CD4-positive, CD25-positive, alpha-beta regulatory T cell (primary cell): ENCODE data around the gene TGFBRAP1. TPM values are rescaled to one million over a fixed set of nuclear protein-coding genes. Genes with fewer than 3 reads are reported as not detected.

Experiments used
- ATAC-seq, 2 donors: fragments of 150-1000 bp; cut with Tn5 transposase; one replicate each; pipeline ENCODE4 v1.10.0; 2021; ENCODE audit warnings: low read depth in 2 of 2, moderate number of reproducible peaks in 2 of 2, moderate library complexity in 1 of 2
- DNase-seq, 3 donors: peaks; one replicate each; pipeline versions ENCODE4 v3.0.0 to v3.0.0-alpha.2; 2012 to 2022; ENCODE audit warnings: mixed read lengths in 1 of 3
- H3K27ac ChIP-seq: one replicate; pipeline ENCODE4 v1.7.0; 2013; ENCODE audit warnings: mild to moderate bottlenecking, low read length; ENCODE audit not compliant: insufficient read depth, poor library complexity, severe bottlenecking
- H3K27me3 ChIP-seq: one replicate; pipeline ENCODE4 v1.7.0; 2013; ENCODE audit warnings: low read length; ENCODE audit not compliant: control insufficient read depth, insufficient read depth
- H3K36me3 ChIP-seq: one replicate; pipeline ENCODE4 v1.7.0; 2013; ENCODE audit warnings: mild to moderate bottlenecking, low read length, moderate library complexity; ENCODE audit not compliant: control insufficient read depth, insufficient read depth
- H3K4me1 ChIP-seq: 2 replicates; pipeline ENCODE4 v1.7.0; 2013; ENCODE audit warnings: mild to moderate bottlenecking, low read length; ENCODE audit not compliant: insufficient read depth, control insufficient read depth, poor library complexity, severe bottlenecking
- H3K4me3 ChIP-seq: one replicate; pipeline ENCODE4 v1.7.0; 2013; ENCODE audit warnings: low read depth, mild to moderate bottlenecking, low read length, moderate library complexity
- H3K9me3 ChIP-seq, 2 experiments: 1 replicate in 1 of 2; 2 replicates in 1 of 2; pipeline ENCODE4 v1.7.0; 2013; ENCODE audit warnings: low read length in 2 of 2, mild to moderate bottlenecking in 1 of 2, moderate library complexity in 1 of 2; ENCODE audit not compliant: control insufficient read depth in 2 of 2
- H3K27ac Mint-ChIP-seq, 3 donors: one replicate each; pipeline ENCODE4 v1.8.0; 2020 to 2022; ENCODE audit warnings: mild to moderate bottlenecking in 3 of 3, mixed read lengths in 3 of 3, moderate library complexity in 2 of 3
- H3K27me3 Mint-ChIP-seq: one replicate; pipeline ENCODE4 v1.8.0; 2022; ENCODE audit warnings: mild to moderate bottlenecking, mixed read lengths
- H3K36me3 Mint-ChIP-seq: one replicate; pipeline ENCODE4 v1.8.0; 2020; ENCODE audit warnings: mixed read lengths
- H3K4me1 Mint-ChIP-seq, 4 donors: one replicate each; pipeline ENCODE4 v1.8.0; 2020 to 2022; ENCODE audit warnings: mixed read lengths in 4 of 4, mild to moderate bottlenecking in 1 of 4
- H3K4me3 Mint-ChIP-seq, 4 donors: one replicate each; pipeline ENCODE4 v1.8.0; 2020 to 2022; ENCODE audit warnings: mild to moderate bottlenecking in 4 of 4, mixed read lengths in 4 of 4, moderate library complexity in 3 of 4
- H3K9me3 Mint-ChIP-seq, 7 donors: one replicate each; pipeline ENCODE4 v1.8.0; 2020 to 2022; ENCODE audit warnings: mixed read lengths in 7 of 7, mild to moderate bottlenecking in 3 of 7, moderate library complexity in 2 of 7
- polyA plus RNA-seq, 4 donors: library from polyadenylated mRNA; unstranded; fragments of 300-500 nt; fragmentation: Illumina TruSeq; gene quantifications; one replicate each; pipeline ENCODE4 v1.2.3, GENCODE V29; 2021
- total RNA-seq: library from RNA; stranded (reverse); gene quantifications from one replicate; pipeline ENCODE4 v1.2.3, GENCODE V29; 2022

Gene TGFBRAP1
- total and polyA plus RNA-seq, 5 donors from 2014 or later = 13.9 to 21.0 (median 18.7) TPM

- DNase-seq = no peak
- no peaks in the 10 kb centered on the region for H3K9me3 Mint-ChIP-seq
- Histone ChIP-seq H3K9me3 (no peaks in the 10 kb centered on the region), H3K4me1 (peaks cover 20% of the 10 kb centered on the region), H3K27ac (no peak overlapping the region), H3K36me3 (no peaks in the 10 kb centered on the region), H3K27me3 (no peaks in the 10 kb centered on the region), H3K4me3 (no peak overlapping the region)
- peaks cover 4% of the 10 kb centered on the region for H3K27me3 Mint-ChIP-seq
- H3K27ac Mint-ChIP-seq = no peak overlapping the region
- peaks cover 4 to 26% (median 8%) of the 10 kb centered on the region in 4 donors for H3K4me1 Mint-ChIP-seq
- ATAC-seq = no peak
- no peaks in the 10 kb centered on the region for H3K36me3 Mint-ChIP-seq
- H3K4me3 Mint-ChIP-seq = no peak overlapping the region
Observed at GRCh38 chr2:105375001-105375561, 45.5 kb upstream of the TGFBRAP1 start.

- Mint-ChIP-seq H3K36me3 (no peaks in the 10 kb centered on the region), H3K27ac (peak overlapping the region; percentile 71 to 96 (median 92)), H3K27me3 (no peaks in the 10 kb centered on the region), H3K4me1 (peaks cover 8 to 32% (median 14%) of the 10 kb centered on the region in 4 donors), H3K4me3 (peak overlapping the region in 3 of 4 donors; percentile 20 to 82 (median 64)), H3K9me3 (no peaks in the 10 kb centered on the region)
- DNase-seq = peak in 2 of 3 donors; percentile 33 to 78
- no peaks in the 10 kb centered on the region for H3K36me3 ChIP-seq
- no peaks in the 10 kb centered on the region for H3K9me3 ChIP-seq
- peaks cover 22% of the 10 kb centered on the region for H3K4me1 ChIP-seq
- peak overlapping the region; percentile 42 for H3K4me3 ChIP-seq
- no peak overlapping the region for H3K27ac ChIP-seq
- ATAC-seq = peak; percentile 40 to 63
- no peaks in the 10 kb centered on the region for H3K27me3 ChIP-seq
Observed at GRCh38 chr2:105373895-105374401, 44.4 kb upstream of the TGFBRAP1 start.

GRCh38 chr2:105373344-105373781 lies 43.8 kb upstream of the TGFBRAP1 start:
- no peaks in the 10 kb centered on the region for H3K36me3 Mint-ChIP-seq
- no peaks in the 10 kb centered on the region for H3K9me3 ChIP-seq
- H3K4me1 ChIP-seq = peaks cover 22% of the 10 kb centered on the region
- peak overlapping the region in 2 of 4 donors; percentile 20 to 64 for H3K4me3 Mint-ChIP-seq
- no peak overlapping the region for H3K27ac ChIP-seq
- H3K27ac Mint-ChIP-seq = peak overlapping the region in 1 of 3 donors; percentile 22
- no peaks in the 10 kb centered on the region for H3K27me3 ChIP-seq
- H3K27me3 Mint-ChIP-seq = no peaks in the 10 kb centered on the region
- peaks cover 8 to 32% (median 14%) of the 10 kb centered on the region in 4 donors for H3K4me1 Mint-ChIP-seq
- no peaks in the 10 kb centered on the region for H3K36me3 ChIP-seq
- DNase-seq (no peak), ATAC-seq (no peak)
- no peaks in the 10 kb centered on the region for H3K9me3 Mint-ChIP-seq
- H3K4me3 ChIP-seq = peak overlapping the region; percentile 2

GRCh38 chr2:105371810-105372209 lies 42.3 kb upstream of the TGFBRAP1 start:
- Histone ChIP-seq H3K9me3 (no peaks in the 10 kb centered on the region), H3K36me3 (no peaks in the 10 kb centered on the region), H3K27ac (no peak overlapping the region), H3K27me3 (no peaks in the 10 kb centered on the region), H3K4me1 (peaks cover 22% of the 10 kb centered on the region), H3K4me3 (no peak overlapping the region)
- no peak overlapping the region for H3K4me3 Mint-ChIP-seq
- no peaks in the 10 kb centered on the region for H3K9me3 Mint-ChIP-seq
- no peaks in the 10 kb centered on the region for H3K36me3 Mint-ChIP-seq
- no peaks in the 10 kb centered on the region for H3K27me3 Mint-ChIP-seq
- DNase-seq (no peak), ATAC-seq (no peak)
- peaks cover 8 to 32% (median 14%) of the 10 kb centered on the region in 4 donors for H3K4me1 Mint-ChIP-seq
- no peak overlapping the region for H3K27ac Mint-ChIP-seq

- Mint-ChIP-seq H3K4me1 (peaks cover 8 to 32% (median 14%) of the 10 kb centered on the region in 4 donors), H3K9me3 (no peaks in the 10 kb centered on the region), H3K4me3 (no peak overlapping the region), H3K36me3 (no peaks in the 10 kb centered on the region), H3K27ac (no peak overlapping the region), H3K27me3 (no peaks in the 10 kb centered on the region)
- Histone ChIP-seq H3K4me1 (peaks cover 22% of the 10 kb centered on the region), H3K4me3 (no peak overlapping the region), H3K27me3 (no peaks in the 10 kb centered on the region), H3K36me3 (no peaks in the 10 kb centered on the region), H3K27ac (no peak overlapping the region), H3K9me3 (no peaks in the 10 kb centered on the region)
- ATAC-seq (no peak), DNase-seq (no peak)
Observed at GRCh38 chr2:105371156-105371555, 41.6 kb upstream of the TGFBRAP1 start.

- ATAC-seq = peak; percentile 93 to 96
- H3K9me3 ChIP-seq = no peaks in the 10 kb centered on the region
- peak overlapping the region in 2 of 3 donors; percentile 65 to 87 for H3K27ac Mint-ChIP-seq
- no peaks in the 10 kb centered on the region for H3K36me3 ChIP-seq
- H3K4me3 ChIP-seq = peak overlapping the region; percentile 19
- H3K4me1 ChIP-seq = peaks cover 22% of the 10 kb centered on the region
- H3K4me3 Mint-ChIP-seq = peak overlapping the region in 3 of 4 donors; percentile 7 to 42 (median 18)
- peaks cover 8 to 32% (median 14%) of the 10 kb centered on the region in 4 donors for H3K4me1 Mint-ChIP-seq
- no peak overlapping the region for H3K27ac ChIP-seq
- peak; percentile 70 to 92 (median 83) for DNase-seq
- H3K36me3 Mint-ChIP-seq = peaks cover 4% of the 10 kb centered on the region
- H3K9me3 Mint-ChIP-seq = no peaks in the 10 kb centered on the region
- no peaks in the 10 kb centered on the region for H3K27me3 ChIP-seq
- no peaks in the 10 kb centered on the region for H3K27me3 Mint-ChIP-seq
Observed at GRCh38 chr2:105369777-105370690, 40.5 kb upstream of the TGFBRAP1 start.

- Mint-ChIP-seq H3K9me3 (no peaks in the 10 kb centered on the region), H3K4me3 (no peak overlapping the region), H3K27me3 (no peaks in the 10 kb centered on the region), H3K36me3 (peaks cover 4% of the 10 kb centered on the region), H3K4me1 (peaks cover 7 to 21% (median 11%) of the 10 kb centered on the region in 4 donors), H3K27ac (no peak overlapping the region)
- Histone ChIP-seq H3K4me3 (no peak overlapping the region), H3K27ac (no peak overlapping the region), H3K9me3 (no peaks in the 10 kb centered on the region), H3K36me3 (no peaks in the 10 kb centered on the region), H3K4me1 (peaks cover 14% of the 10 kb centered on the region), H3K27me3 (no peaks in the 10 kb centered on the region)
- no peak for DNase-seq
- no peak for ATAC-seq
Observed at GRCh38 chr2:105368759-105369408, 39.3 kb upstream of the TGFBRAP1 start.
